Upper lobe of left lung (tissue), 4 donors: ENCODE data around the gene HOXB2.

ENCODE experiments used
- POLR2A ChIP-seq, 4 donors: fragments of 450-650 bp; IDR thresholded peaks; one replicate each; pipeline ENCODE4 v1.5.1; 2016 to 2017; ENCODE audit warnings: antibody characterized with exemption in 4 of 4, mild to moderate bottlenecking in 2 of 4
- POLR2AphosphoS5 ChIP-seq, 2 donors: sonication (generic); formaldehyde crosslinking; IDR thresholded peaks; one replicate each; pipeline ENCODE4 v1.5.1; 2017; ENCODE audit warnings: antibody characterized with exemption in 2 of 2
- TF ChIP-seq, protein P1 (sequence below), 6 experiments: fragments of 450-650 bp in 4 of 6; fragments of 200-600 bp in 2 of 6; sonication (generic) in 2 of 6; IDR thresholded peaks; one replicate each; pipeline ENCODE4 v1.5.1; 2016 to 2019; ENCODE audit warnings: antibody characterized with exemption in 6 of 6

DNA sequence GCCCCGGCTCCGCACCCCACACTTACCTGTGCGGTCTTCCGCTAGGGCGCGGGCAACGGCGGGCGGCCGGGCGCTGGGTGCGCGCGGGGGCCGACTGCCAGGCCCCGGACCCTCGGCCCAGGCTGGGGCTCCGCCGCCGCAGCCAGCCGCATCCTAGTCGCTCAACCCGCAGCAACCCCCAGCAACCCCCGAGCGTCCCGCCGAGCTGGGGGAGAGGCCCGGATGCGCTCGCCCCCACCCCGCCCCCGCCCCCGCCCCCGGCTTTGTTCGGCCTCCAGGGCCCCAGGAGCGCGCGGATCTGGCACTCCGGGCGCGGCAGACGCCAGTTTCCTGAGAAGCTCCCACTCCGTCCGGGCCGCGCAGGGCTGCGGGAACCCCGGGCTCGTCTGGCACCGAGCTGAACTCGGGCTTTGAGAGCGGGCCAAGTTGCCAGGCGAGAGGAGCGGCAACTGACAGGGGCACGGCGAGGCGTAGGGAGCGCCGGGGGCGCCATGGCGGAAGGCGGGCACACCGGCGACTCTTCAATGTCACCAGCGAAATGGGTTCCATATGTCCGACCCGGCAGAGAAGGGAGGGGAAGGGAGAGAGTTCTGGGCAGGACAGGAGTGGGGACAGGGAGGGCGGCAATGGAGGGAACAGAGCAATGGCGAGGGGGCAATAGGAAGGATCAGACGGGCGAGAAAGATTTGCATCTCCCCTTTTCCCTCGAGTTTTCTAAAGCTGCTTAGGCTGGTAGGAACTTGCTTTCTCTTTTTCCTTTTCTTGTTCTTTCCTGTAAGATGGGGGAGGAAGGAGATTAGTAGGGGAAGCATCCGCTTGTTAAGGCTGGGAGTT lies 19.5 kb upstream of the HOXB2 start:
- TF ChIP-seq, protein P1, sequence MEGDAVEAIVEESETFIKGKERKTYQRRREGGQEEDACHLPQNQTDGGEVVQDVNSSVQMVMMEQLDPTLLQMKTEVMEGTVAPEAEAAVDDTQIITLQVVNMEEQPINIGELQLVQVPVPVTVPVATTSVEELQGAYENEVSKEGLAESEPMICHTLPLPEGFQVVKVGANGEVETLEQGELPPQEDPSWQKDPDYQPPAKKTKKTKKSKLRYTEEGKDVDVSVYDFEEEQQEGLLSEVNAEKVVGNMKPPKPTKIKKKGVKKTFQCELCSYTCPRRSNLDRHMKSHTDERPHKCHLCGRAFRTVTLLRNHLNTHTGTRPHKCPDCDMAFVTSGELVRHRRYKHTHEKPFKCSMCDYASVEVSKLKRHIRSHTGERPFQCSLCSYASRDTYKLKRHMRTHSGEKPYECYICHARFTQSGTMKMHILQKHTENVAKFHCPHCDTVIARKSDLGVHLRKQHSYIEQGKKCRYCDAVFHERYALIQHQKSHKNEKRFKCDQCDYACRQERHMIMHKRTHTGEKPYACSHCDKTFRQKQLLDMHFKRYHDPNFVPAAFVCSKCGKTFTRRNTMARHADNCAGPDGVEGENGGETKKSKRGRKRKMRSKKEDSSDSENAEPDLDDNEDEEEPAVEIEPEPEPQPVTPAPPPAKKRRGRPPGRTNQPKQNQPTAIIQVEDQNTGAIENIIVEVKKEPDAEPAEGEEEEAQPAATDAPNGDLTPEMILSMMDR (IDR thresholded peaks at IDR 0.05), result no peak
- no peak for TF ChIP-seq POLR2A (IDR thresholded peaks at IDR 0.05)
- no peak for TF ChIP-seq POLR2AphosphoS5 (IDR thresholded peaks at IDR 0.05)
